Measurements from ENCODE around the gene GNG2.

Gene GNG2

GRCh38 chr14:51999084-51999483 lies 138.7 kb downstream of the GNG2 start:
- DNase-seq = no peak

GRCh38 chr14:52000019-52000582 lies 139.7 kb downstream of the GNG2 start:
- DNase-seq = no peak

- DNase-seq = no peak
These were observed 140.3 kb downstream of the GNG2 start for GRCh38 chr14:52000696-52001095.

- no peak for DNase-seq
These were observed 142.1 kb downstream of the GNG2 start for GRCh38 chr14:52002542-52002941.

- no peak for DNase-seq
These were observed 142.9 kb downstream of the GNG2 start for GRCh38 chr14:52003324-52003723.

GRCh38 chr14:52005625-52006024 lies 145.2 kb downstream of the GNG2 start:
- no peak for DNase-seq

- DNase-seq = no peak
These were observed 145.9 kb downstream of the GNG2 start for GRCh38 chr14:52006361-52006760.

GRCh38 chr14:52007211-52007610 lies 146.8 kb downstream of the GNG2 start:
- DNase-seq = no peak

- no peak for DNase-seq
These were observed 147.2 kb downstream of the GNG2 start for GRCh38 chr14:52007637-52008036.

- DNase-seq = no peak
These were observed 147.7 kb downstream of the GNG2 start for GRCh38 chr14:52008136-52008535.

- DNase-seq = no peak
These were observed 149.8 kb downstream of the GNG2 start for GRCh38 chr14:52010173-52010693.

GRCh38 chr14:52011523-52011922 lies 151.1 kb downstream of the GNG2 start:
- no peak for DNase-seq

GRCh38 chr14:52012635-52013034 lies 152.2 kb downstream of the GNG2 start:
- DNase-seq = no peak

GRCh38 chr14:52013984-52014600 lies 153.7 kb downstream of the GNG2 start:
- no peak for DNase-seq

- DNase-seq = no peak
These were observed 154.3 kb downstream of the GNG2 start for GRCh38 chr14:52014601-52015267.

- no peak for DNase-seq
These were observed 155.1 kb downstream of the GNG2 start for GRCh38 chr14:52015411-52016030.

- DNase-seq = no peak
These were observed 157.8 kb downstream of the GNG2 start for GRCh38 chr14:52018252-52018651.

GRCh38 chr14:52018970-52019369 lies 158.6 kb downstream of the GNG2 start:
- no peak for DNase-seq

All from NCI-H1092 (cell line).